Panc1 (cell line): ENCODE data around the gene MYDGF.

Experiments used
- POLR2AphosphoS5 ChIP-seq: IDR thresholded peaks from 2 replicates; pipeline ENCODE4 v1.6.1; 2012; ENCODE audit warnings: mild to moderate bottlenecking, low read depth, low read length, moderate library complexity
- SIN3A ChIP-seq: IDR thresholded peaks from 2 replicates; pipeline ENCODE4 v1.6.1; 2012; ENCODE audit warnings: low read depth, mild to moderate bottlenecking, low read length, moderate library complexity, borderline replicate concordance; ENCODE audit not compliant: insufficient read depth
- TCF7L2 ChIP-seq: IDR thresholded peaks from 2 replicates; pipeline ENCODE4 v1.6.1; 2011; ENCODE audit warnings: mild to moderate bottlenecking, low read depth, low read length, inconsistent platforms
- TF ChIP-seq, protein P1 (sequence below): fragments of 450-650 bp; IDR thresholded peaks from 2 replicates; pipeline ENCODE4 v1.5.1; 2017; ENCODE audit warnings: mild to moderate bottlenecking

DNA sequence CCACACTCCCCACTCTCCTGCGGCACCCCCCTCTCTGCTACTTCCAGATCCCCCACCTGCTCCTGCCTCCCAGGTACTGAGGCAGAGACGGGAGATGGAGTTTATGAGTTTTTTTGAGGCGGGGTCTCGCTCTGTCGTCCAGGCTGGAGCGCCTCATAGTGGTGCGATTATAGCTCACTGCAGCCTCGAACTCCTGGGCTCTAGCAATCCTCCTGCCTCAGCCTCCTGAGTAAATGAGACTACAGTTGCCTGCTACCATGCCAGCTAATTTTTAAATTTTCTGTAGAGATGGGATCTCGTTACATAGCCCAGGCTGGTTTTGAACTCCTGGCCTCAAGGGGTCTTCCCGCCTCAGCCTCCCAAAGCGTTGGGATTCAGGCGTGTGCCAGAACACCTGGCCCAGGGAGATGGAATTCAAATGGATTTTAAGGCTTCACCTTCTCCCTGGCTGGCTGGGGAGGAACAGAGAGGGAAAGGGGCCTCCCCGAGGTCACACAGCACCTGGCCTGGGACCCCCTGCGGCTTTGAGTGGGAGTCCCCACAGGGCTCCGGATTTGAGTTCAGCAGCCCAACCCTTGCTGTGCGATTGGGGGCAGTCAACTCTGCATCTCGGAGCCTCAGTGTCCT is 50.4 kb downstream of the MYDGF start:
- TF ChIP-seq SIN3A (no peak), TCF7L2 (no peak), POLR2AphosphoS5 (no peak)
- TF ChIP-seq, protein P1, sequence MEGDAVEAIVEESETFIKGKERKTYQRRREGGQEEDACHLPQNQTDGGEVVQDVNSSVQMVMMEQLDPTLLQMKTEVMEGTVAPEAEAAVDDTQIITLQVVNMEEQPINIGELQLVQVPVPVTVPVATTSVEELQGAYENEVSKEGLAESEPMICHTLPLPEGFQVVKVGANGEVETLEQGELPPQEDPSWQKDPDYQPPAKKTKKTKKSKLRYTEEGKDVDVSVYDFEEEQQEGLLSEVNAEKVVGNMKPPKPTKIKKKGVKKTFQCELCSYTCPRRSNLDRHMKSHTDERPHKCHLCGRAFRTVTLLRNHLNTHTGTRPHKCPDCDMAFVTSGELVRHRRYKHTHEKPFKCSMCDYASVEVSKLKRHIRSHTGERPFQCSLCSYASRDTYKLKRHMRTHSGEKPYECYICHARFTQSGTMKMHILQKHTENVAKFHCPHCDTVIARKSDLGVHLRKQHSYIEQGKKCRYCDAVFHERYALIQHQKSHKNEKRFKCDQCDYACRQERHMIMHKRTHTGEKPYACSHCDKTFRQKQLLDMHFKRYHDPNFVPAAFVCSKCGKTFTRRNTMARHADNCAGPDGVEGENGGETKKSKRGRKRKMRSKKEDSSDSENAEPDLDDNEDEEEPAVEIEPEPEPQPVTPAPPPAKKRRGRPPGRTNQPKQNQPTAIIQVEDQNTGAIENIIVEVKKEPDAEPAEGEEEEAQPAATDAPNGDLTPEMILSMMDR = no peak
